GM18907 (cell line): ENCODE data around the gene BRINP3.
A peak's percentile ranks its signal among the peaks of the same experiment; 100 is the strongest.
"Not testable (repeated sequence)": the region's sequence is repeated elsewhere in the genome, so short reads cannot be mapped to it uniquely, and the experiment has no call there.

Experiments used
- ATAC-seq: cut with Tn5 transposase; IDR thresholded peaks from one replicate; pipeline ENCODE4 v1.9.1; 2021; ENCODE audit warnings: mild to moderate bottlenecking, moderate library complexity; ENCODE audit not compliant: unreplicated experiment

The BRINP3 gene

GRCh38 chr1:190126728-190127127, 350.9 kb downstream of the BRINP3 start:
- ATAC-seq = no peak

- no peak for ATAC-seq
Measured at GRCh38 chr1:190124068-190124467, 353.6 kb downstream of the BRINP3 start.

- ATAC-seq = not testable (repeated sequence)
Measured at GRCh38 chr1:190120564-190120963, 357.1 kb downstream of the BRINP3 start.

DNA sequence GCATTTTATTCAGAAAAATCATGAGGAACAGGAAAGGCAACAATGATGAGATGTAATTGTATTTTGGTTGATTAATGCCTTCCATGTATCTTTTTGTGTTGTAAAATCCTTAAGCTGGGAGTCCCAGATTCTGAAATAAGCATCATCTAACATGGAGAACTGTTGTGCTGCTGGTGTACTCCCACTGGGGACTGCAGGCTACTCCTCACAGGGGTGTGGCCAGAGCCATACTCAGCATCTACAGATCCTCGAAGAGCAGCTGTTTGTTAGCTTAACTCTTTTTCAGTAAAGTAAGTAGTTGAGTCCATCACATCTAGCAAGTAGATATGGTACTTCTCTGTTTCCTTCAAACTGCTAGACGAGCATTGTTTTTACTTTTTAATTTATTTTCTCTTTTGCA, 358.0 kb downstream of the BRINP3 start:
- ATAC-seq = no peak

DNA sequence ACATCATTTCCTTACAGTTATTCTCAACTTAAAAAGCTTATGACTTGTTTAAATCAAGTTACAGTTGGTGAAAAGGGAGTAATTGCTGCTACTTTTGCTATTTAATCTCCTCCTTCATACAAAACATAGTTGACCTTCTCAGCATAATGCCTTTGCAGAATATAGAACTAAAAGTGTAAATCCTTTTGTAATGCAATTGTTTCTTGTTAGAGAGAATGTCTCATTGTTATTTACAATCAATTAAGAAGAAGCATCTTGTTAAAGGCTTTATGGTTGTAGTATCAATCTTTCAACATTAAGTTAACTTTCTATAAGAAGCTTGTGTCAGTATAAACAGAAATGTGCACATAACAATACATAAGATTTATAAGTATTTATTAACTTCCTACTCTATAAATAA, 360.7 kb downstream of the BRINP3 start:
- ATAC-seq = no peak

DNA sequence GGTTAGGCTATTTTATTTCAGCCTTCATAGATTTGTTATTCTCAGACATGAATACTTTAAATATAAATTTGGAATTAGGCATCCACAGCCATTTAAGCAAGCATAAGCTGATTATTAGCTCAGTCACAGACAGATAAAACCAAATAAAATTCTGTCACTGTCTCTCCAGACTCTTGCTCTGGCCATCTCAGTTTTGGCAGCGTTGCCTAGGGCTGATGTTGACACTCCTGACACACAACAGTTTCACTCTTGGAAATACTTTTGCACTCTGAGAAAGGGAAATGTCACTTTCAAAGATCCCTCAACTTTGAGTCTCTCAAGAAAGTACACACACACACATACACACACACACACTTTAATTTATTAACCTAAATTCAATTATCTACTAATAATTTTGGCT, 372.7 kb downstream of the BRINP3 start:
- no peak for ATAC-seq

- no peak for ATAC-seq
Measured at GRCh38 chr1:190102757-190103326, 374.8 kb downstream of the BRINP3 start.

- no peak for ATAC-seq
Measured at GRCh38 chr1:190101756-190102155, 375.9 kb downstream of the BRINP3 start.

GRCh38 chr1:190098756-190099155, 378.9 kb downstream of the BRINP3 start:
- ATAC-seq = no peak

GRCh38 chr1:190098107-190098506, 379.6 kb downstream of the BRINP3 start:
- no peak for ATAC-seq

- no peak for ATAC-seq
Measured at GRCh38 chr1:190095596-190095995, 382.1 kb downstream of the BRINP3 start.

GRCh38 chr1:190084552-190084951, 393.1 kb downstream of the BRINP3 start:
- ATAC-seq = no peak

DNA sequence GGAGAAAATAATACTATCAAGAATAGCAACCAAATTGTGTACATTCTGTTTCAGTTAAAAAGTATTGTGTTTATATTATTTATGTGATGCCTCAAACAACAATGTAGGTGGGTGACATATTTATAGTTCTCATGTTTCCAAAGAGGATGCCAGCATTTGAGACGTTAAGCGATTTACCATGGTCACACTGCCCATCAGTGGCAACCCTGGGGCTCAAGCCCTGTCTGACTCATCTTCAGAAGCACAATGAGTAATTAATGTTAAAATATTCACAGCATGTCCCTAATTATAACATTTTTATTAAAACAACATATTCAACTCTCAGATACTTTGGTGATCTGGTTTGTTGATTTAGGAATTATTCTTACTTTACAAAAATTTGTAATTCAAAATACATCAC, 409.4 kb downstream of the BRINP3 start:
- no peak for ATAC-seq

GRCh38 chr1:190067592-190067991, 410.1 kb downstream of the BRINP3 start:
- ATAC-seq = peak; percentile 40

DNA sequence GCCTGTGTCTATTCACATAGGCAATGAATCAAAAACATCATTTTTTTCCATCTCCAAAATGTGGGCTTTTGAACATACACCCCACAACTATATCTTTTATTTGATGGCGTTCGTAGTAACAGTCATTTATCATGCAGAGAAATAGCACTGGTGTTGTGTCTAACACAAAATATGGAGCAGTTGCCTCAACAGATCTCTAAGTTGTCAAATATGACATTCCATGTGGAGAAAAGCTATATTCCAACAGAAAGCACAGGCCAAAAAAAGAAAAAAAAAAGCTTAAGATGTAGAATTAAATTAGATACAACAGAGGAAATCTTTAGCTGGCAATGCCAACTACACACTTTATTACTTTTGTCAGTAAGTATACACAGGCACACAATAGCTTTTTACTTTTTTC, 411.7 kb downstream of the BRINP3 start:
- ATAC-seq = no peak

DNA sequence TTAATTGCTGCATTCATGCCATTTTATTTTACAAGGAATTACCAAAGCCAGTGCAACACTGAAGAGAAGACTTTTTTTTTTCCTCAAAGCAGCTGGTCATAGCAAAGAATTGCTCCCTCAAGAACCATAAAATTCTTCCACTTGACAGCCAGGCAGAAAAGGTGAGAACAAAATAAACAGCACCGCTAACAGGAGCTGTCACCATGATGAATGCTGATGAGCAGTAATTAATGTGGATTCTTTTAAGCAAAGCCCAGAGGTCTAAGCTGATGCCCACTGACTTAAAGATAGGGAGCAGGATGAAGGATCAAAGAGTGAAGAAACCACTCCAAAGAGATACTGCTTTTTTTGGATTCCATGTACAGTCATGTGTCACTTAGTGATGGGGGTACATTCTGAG, 428.4 kb downstream of the BRINP3 start:
- no peak for ATAC-seq
